ENCODE results near the gene MAP4K2. TPM values are rescaled to one million over a fixed set of nuclear protein-coding genes. Genes with fewer than 3 reads are reported as not detected.

The MAP4K2 gene
- total and polyA plus RNA-seq, 2 experiments from 2014 or later: 9.9 to 42.6 TPM

- Histone ChIP-seq H3K9me2 (ENCODE audit: insufficient read depth) (no peaks in the 10 kb centered on the region), H3K4me1 (ENCODE audit: insufficient read depth) (peaks cover 15% of the 10 kb centered on the region), H3K4me3 (no peak overlapping the region), H2AFZ (no peak overlapping the region), H4K20me1 (replicated peaks; ENCODE audit: insufficient read depth) (peaks cover 74% of the 10 kb centered on the region), H3K4me2 (no peak overlapping the region), H3K27me3 (ENCODE audit: insufficient read depth) (no peaks in the 10 kb centered on the region), H3K36me3 (ENCODE audit: insufficient read depth) (peaks cover 82% of the 10 kb centered on the region), H3F3A (replicated peaks; ENCODE audit: low read depth) (peaks cover 78% of the 10 kb centered on the region), H3K27ac (ENCODE audit: low read depth) (peak overlapping the region; percentile 74), H3K79me2 (replicated peaks; ENCODE audit: insufficient read depth) (peaks cover 62% of the 10 kb centered on the region)
- Mint-ChIP-seq H3K27ac (no peak overlapping the region; the same call in 1 of the 2 replicates), H3K4me3 (no peak overlapping the region; the same call in 2 of the 3 replicates), H3K4me1 (peaks cover 42% of the 10 kb centered on the region), H3K36me3 (ENCODE audit: low read depth) (peaks cover 97% of the 10 kb centered on the region), H3K9me3 (no peaks in the 10 kb centered on the region), H3K27me3 (ENCODE audit: insufficient read depth, low read depth, poor library complexity) (peaks cover 28% of the 10 kb centered on the region)
- TF ChIP-seq ZNF114 (CRISPR knock-in tag; IDR thresholded peaks at IDR 0.05) (no peak), STAT1 (IDR thresholded peaks at IDR 0.05; ENCODE audit: unreplicated experiment) (no peak), ZNF331 (CRISPR knock-in tag; IDR thresholded peaks at IDR 0.05; ENCODE audit: low read depth) (no peak), ETS1 (IDR thresholded peaks at IDR 0.05) (no peak), REST (IDR thresholded peaks at IDR 0.05; ENCODE audit: unreplicated experiment) (no peak), CREB1 (CRISPR knock-in tag; IDR thresholded peaks at IDR 0.05; ENCODE audit: low read depth) (no peak)
- ATAC-seq: no peak
- no peak for DNase-seq (ENCODE audit: low spot score)
These were observed 33.7 kb downstream of the MAP4K2 start for GRCh38 chr11:64769283-64769682.

GRCh38 chr11:64768300-64768694 is 34.7 kb downstream of the MAP4K2 start:
- peaks cover 55% of the 10 kb centered on the region for H3K79me2 ChIP-seq (replicated peaks; ENCODE audit: insufficient read depth)
- Mint-ChIP-seq H3K9me3 (no peaks in the 10 kb centered on the region), H3K36me3 (ENCODE audit: low read depth) (peaks cover 96% of the 10 kb centered on the region), H3K27ac (no peak overlapping the region), H3K4me3 (no peak overlapping the region; the same call in 2 of the 3 replicates), H3K27me3 (ENCODE audit: insufficient read depth, low read depth, poor library complexity) (peaks cover 27% of the 10 kb centered on the region), H3K4me1 (peaks cover 48% of the 10 kb centered on the region)
- ATAC-seq (no peak), DNase-seq (ENCODE audit: low spot score) (no peak)
- H3K4me3 ChIP-seq: no peak overlapping the region
- peaks cover 25% of the 10 kb centered on the region for H3K4me1 ChIP-seq (ENCODE audit: insufficient read depth)
- peaks cover 81% of the 10 kb centered on the region for H3F3A ChIP-seq (replicated peaks; ENCODE audit: low read depth)
- H3K9me2 ChIP-seq (ENCODE audit: insufficient read depth): no peaks in the 10 kb centered on the region
- H3K36me3 ChIP-seq (ENCODE audit: insufficient read depth): peaks cover 72% of the 10 kb centered on the region
- H3K27me3 ChIP-seq (ENCODE audit: insufficient read depth): no peaks in the 10 kb centered on the region
- no peak overlapping the region for H2AFZ ChIP-seq
- no peak overlapping the region for H3K4me2 ChIP-seq
- peaks cover 73% of the 10 kb centered on the region for H4K20me1 ChIP-seq (replicated peaks; ENCODE audit: insufficient read depth)
- peak overlapping the region; percentile 74 for H3K27ac ChIP-seq (ENCODE audit: low read depth)
- TF ChIP-seq CREB1 (CRISPR knock-in tag; IDR thresholded peaks at IDR 0.05; ENCODE audit: low read depth) (no peak), POLR2AphosphoS5 (IDR thresholded peaks at IDR 0.05; ENCODE audit: low read depth) (no peak; the same call in 1 of the 2 replicates), ZNF114 (CRISPR knock-in tag; IDR thresholded peaks at IDR 0.05) (no peak), NANOG (IDR thresholded peaks at IDR 0.05; ENCODE audit: borderline replicate concordance) (no peak), EZH2phosphoT487 (IDR thresholded peaks at IDR 0.05; ENCODE audit: unreplicated experiment) (no peak), REST (IDR thresholded peaks at IDR 0.05; ENCODE audit: unreplicated experiment) (no peak), ETS1 (IDR thresholded peaks at IDR 0.05) (no peak), CTCF (conservative IDR thresholded peaks at IDR 0.05; ENCODE audit: low read depth in 2 of 2) (no peak), STAT1 (IDR thresholded peaks at IDR 0.05; ENCODE audit: unreplicated experiment) (no peak), ZNF331 (CRISPR knock-in tag; IDR thresholded peaks at IDR 0.05; ENCODE audit: low read depth) (no peak), EZH2 (IDR thresholded peaks at IDR 0.05; ENCODE audit: low read depth, unreplicated experiment) (no peak)
